ENCODE measurements around the gene EMSY. TPM values are rescaled to one million over a fixed set of nuclear protein-coding genes. Genes with fewer than 3 reads are reported as not detected.
"Not testable (repeated sequence)": the region's sequence is repeated elsewhere in the genome, so short reads cannot be mapped to it uniquely, and the experiment has no call there.

EMSY gene
- total RNA-seq, 2 donors from 2014 or later, result 25.3 to 34.6 TPM

- peaks cover 5% of the 10 kb centered on the region for H3K4me1 Mint-ChIP-seq
- H3K27me3 Mint-ChIP-seq, result peaks cover 9% of the 10 kb centered on the region
- no peaks in the 10 kb centered on the region for H3K9me3 ChIP-seq (ENCODE audit: control insufficient read depth, low read length, poor library complexity, severe bottlenecking)
- ATAC-seq (no peak), DNase-seq (no peak)
- no peak overlapping the region for H3K4me3 Mint-ChIP-seq
- no peak overlapping the region for H3K27ac Mint-ChIP-seq
- H3K36me3 Mint-ChIP-seq (ENCODE audit: low read depth), result peaks cover 2% of the 10 kb centered on the region
Observed at GRCh38 chr11:76574406-76574805, 129.6 kb downstream of the EMSY start.

- peaks cover 2% of the 10 kb centered on the region for H3K36me3 Mint-ChIP-seq (ENCODE audit: low read depth)
- H3K4me1 Mint-ChIP-seq, result peaks cover 5% of the 10 kb centered on the region
- H3K27me3 Mint-ChIP-seq, result peaks cover 11% of the 10 kb centered on the region
- no peaks in the 10 kb centered on the region for H3K9me3 ChIP-seq (ENCODE audit: control insufficient read depth, low read length, poor library complexity, severe bottlenecking)
- ATAC-seq, result no peak
- no peak overlapping the region for H3K27ac Mint-ChIP-seq
- no peak overlapping the region for H3K4me3 Mint-ChIP-seq
- DNase-seq, result no peak
Observed at GRCh38 chr11:76574879-76575278, 130.1 kb downstream of the EMSY start.

GRCh38 chr11:76577226-76577920 lies 132.6 kb downstream of the EMSY start:
- Mint-ChIP-seq H3K27ac (no peak overlapping the region), H3K4me3 (no peak overlapping the region), H3K27me3 (peaks cover 11% of the 10 kb centered on the region), H3K36me3 (ENCODE audit: low read depth) (peaks cover 2% of the 10 kb centered on the region), H3K4me1 (peaks cover 5% of the 10 kb centered on the region)
- H3K9me3 ChIP-seq (ENCODE audit: control insufficient read depth, low read length, poor library complexity, severe bottlenecking), result no peaks in the 10 kb centered on the region
- DNase-seq (no peak), ATAC-seq (no peak)

GRCh38 chr11:76577921-76578653 lies 133.3 kb downstream of the EMSY start:
- no peaks in the 10 kb centered on the region for H3K36me3 Mint-ChIP-seq (ENCODE audit: low read depth)
- ATAC-seq, result no peak
- H3K27me3 Mint-ChIP-seq, result peaks cover 11% of the 10 kb centered on the region
- peaks cover 3% of the 10 kb centered on the region for H3K4me1 Mint-ChIP-seq
- H3K4me3 Mint-ChIP-seq, result no peak overlapping the region
- DNase-seq, result no peak
- H3K27ac Mint-ChIP-seq, result no peak overlapping the region
- no peaks in the 10 kb centered on the region for H3K9me3 ChIP-seq (ENCODE audit: control insufficient read depth, low read length, poor library complexity, severe bottlenecking)

DNA sequence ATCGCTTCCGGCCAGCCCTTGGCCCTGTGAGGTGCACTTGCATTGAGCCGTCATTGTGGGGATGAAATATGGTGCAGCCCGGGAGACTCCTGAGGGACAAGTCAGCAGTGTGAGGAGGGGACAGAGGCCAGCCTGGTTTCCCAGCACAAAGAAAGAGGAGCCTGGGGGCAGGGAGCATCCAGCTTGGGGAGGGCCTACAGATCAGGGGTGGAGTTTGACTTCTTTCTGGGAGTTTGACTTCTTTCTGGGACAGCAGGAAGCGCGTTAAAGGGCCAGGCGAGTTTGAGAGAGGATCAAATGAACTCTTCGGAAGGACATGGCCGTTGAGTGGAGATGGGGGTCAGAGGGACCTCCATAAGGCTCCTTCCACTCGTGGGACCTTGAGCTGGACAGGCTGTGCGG lies 133.8 kb downstream of the EMSY start:
- DNase-seq (no peak), ATAC-seq (no peak)
- no peaks in the 10 kb centered on the region for H3K36me3 Mint-ChIP-seq (ENCODE audit: low read depth)
- H3K4me3 Mint-ChIP-seq, result no peak overlapping the region
- H3K27me3 Mint-ChIP-seq, result peaks cover 11% of the 10 kb centered on the region
- peaks cover 3% of the 10 kb centered on the region for H3K4me1 Mint-ChIP-seq
- no peaks in the 10 kb centered on the region for H3K9me3 ChIP-seq (ENCODE audit: control insufficient read depth, low read length, poor library complexity, severe bottlenecking)
- no peak overlapping the region for H3K27ac Mint-ChIP-seq

- Mint-ChIP-seq H3K36me3 (ENCODE audit: low read depth) (no peaks in the 10 kb centered on the region), H3K4me1 (peaks cover 3% of the 10 kb centered on the region), H3K27ac (no peak overlapping the region), H3K27me3 (peaks cover 11% of the 10 kb centered on the region), H3K4me3 (no peak overlapping the region)
- ATAC-seq, result no peak
- H3K9me3 ChIP-seq (ENCODE audit: control insufficient read depth, low read length, poor library complexity, severe bottlenecking), result no peaks in the 10 kb centered on the region
- no peak for DNase-seq
Observed at GRCh38 chr11:76579056-76579751, 134.4 kb downstream of the EMSY start.

DNA sequence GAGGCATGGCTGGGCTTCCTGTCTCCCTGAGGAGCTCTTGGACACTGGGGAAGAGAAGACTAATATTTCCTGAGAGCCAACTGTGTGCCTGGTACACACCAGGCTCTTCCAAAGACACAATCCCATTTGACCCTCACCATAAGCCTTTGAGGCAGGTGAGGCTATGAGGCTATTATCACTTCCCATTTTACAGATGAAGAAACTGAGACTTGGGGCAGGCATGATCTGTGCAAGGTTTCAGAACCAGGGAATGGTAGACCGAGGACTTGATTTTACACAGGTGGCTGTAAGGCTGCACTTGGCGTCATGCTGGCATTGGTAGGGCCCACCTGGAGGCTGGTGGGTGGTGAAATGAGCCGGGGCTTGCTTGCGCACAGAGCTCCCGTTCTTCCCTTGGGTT lies 134.9 kb downstream of the EMSY start:
- Mint-ChIP-seq H3K36me3 (ENCODE audit: low read depth) (no peaks in the 10 kb centered on the region), H3K27me3 (peaks cover 11% of the 10 kb centered on the region), H3K4me1 (peaks cover 3% of the 10 kb centered on the region), H3K4me3 (no peak overlapping the region), H3K27ac (no peak overlapping the region)
- no peak for ATAC-seq
- no peak for DNase-seq
- no peaks in the 10 kb centered on the region for H3K9me3 ChIP-seq (ENCODE audit: control insufficient read depth, low read length, poor library complexity, severe bottlenecking)

DNA sequence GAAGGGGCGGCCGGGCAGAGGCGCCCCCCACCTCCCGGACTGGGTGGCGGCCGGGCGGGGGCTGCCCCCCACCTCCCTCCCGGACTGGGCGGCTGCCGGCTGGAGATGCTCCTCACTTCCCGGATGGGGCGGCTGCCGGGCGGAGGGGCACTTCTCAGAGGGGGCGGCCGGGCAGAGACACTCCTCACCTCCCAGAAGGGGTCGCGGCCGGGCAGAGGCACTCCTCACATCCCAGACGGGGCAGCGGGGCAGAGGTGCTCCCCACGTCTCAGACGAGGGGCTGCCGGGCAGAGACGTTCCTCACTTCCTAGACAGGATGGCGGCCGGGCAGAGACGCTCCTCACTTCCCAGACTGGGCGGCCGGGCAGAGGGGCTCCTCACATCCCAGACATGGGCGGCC lies 137.7 kb downstream of the EMSY start:
- H3K4me1 Mint-ChIP-seq; H3K36me3 Mint-ChIP-seq (ENCODE audit: low read depth); H3K27ac Mint-ChIP-seq; H3K4me3 Mint-ChIP-seq; H3K27me3 Mint-ChIP-seq; DNase-seq; H3K9me3 ChIP-seq (ENCODE audit: control insufficient read depth, low read length, poor library complexity, severe bottlenecking); ATAC-seq: not testable (repeated sequence)

DNA sequence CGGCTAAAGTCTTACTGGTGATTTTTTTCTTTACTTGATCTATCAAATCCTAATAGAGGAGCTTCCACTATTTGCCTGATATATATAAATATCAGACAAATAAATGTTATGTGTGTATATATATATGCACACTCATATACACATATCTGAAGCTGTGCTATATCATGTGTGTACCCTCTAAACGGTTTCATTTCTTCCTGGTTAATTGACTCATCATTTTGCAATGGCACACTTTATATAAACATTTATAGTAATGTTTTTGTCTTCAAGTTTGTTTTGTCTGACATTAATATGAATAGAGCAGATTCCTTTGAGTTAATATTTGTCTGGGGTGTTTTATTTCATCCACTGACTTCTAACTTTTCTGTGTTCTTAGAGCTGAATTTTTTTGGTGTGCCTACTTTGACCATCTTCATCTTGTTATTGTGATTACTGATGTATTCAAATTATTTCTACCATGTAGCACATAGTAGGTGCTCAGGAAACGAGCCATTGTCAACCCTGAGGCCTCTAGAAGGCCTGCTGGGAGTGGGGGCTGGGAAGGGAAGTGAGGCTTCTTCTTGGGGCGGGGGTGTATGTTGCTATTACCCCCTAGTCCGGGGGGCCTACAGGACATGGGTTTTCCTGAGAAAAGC lies 143.1 kb downstream of the EMSY start:
- no peak overlapping the region for H3K4me3 Mint-ChIP-seq
- no peaks in the 10 kb centered on the region for H3K27me3 Mint-ChIP-seq
- DNase-seq, result no peak
- no peaks in the 10 kb centered on the region for H3K36me3 Mint-ChIP-seq (ENCODE audit: low read depth)
- peaks cover 12% of the 10 kb centered on the region for H3K4me1 Mint-ChIP-seq
- ATAC-seq, result no peak
- peak overlapping the region; percentile 74 for H3K27ac Mint-ChIP-seq
- H3K9me3 ChIP-seq (ENCODE audit: control insufficient read depth, low read length, poor library complexity, severe bottlenecking), result no peaks in the 10 kb centered on the region

- peaks cover 12% of the 10 kb centered on the region for H3K4me1 Mint-ChIP-seq
Observed at GRCh38 chr11:76588455-76589325, 143.9 kb downstream of the EMSY start.

DNA sequence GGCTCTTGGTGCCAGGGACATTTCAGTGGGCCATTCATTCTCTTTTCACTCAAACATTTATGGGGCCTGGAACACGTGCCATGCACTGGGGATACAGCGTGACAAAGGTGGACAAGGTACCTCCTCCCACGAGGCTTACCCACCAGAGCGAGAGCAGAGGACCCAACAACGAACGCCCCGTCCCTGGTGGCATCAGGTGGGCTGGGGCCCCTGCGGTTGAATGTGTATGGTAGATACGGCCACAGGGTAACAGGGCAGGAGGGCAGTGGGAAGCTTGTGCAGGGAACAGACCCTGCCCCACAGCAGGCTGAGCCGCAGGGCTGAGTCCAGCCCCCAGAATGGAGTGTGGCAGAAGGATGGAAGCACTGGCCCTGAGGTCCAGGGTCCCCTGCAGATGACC lies 144.7 kb downstream of the EMSY start:
- ATAC-seq, result no peak
- no peaks in the 10 kb centered on the region for H3K36me3 Mint-ChIP-seq (ENCODE audit: low read depth)
- no peaks in the 10 kb centered on the region for H3K27me3 Mint-ChIP-seq
- DNase-seq, result no peak
- H3K27ac Mint-ChIP-seq, result no peak overlapping the region
- peak overlapping the region; percentile 49 for H3K4me3 Mint-ChIP-seq
- no peaks in the 10 kb centered on the region for H3K9me3 ChIP-seq (ENCODE audit: control insufficient read depth, low read length, poor library complexity, severe bottlenecking)
- peaks cover 14% of the 10 kb centered on the region for H3K4me1 Mint-ChIP-seq

More at GRCh38 chr11:76588455-76589325, 143.9 kb downstream of the EMSY start:
- no peak for DNase-seq
- ATAC-seq, result peak; percentile 60
- Mint-ChIP-seq H3K27me3 (no peaks in the 10 kb centered on the region), H3K4me3 (no peak overlapping the region), H3K27ac (peak overlapping the region; percentile 74), H3K36me3 (ENCODE audit: low read depth) (no peaks in the 10 kb centered on the region)
- H3K9me3 ChIP-seq (ENCODE audit: control insufficient read depth, low read length, poor library complexity, severe bottlenecking), result no peaks in the 10 kb centered on the region

Measured in T-helper 17 cell (primary cell).